GM23248 (cell line): ENCODE results near the gene CFAP97D2. TPM values are rescaled to one million over a fixed set of nuclear protein-coding genes. Genes with fewer than 3 reads are reported as not detected.
A peak's percentile ranks its signal among the peaks of the same experiment; 100 is the strongest.
"Not testable (repeated sequence)": the region's sequence is repeated elsewhere in the genome, so short reads cannot be mapped to it uniquely, and the experiment has no call there.

ENCODE experiments used
- DNase-seq: peaks from one replicate; pipeline ENCODE4 v3.0.0-alpha.2; 2015
- H2AFZ ChIP-seq: fragments of 200-600 bp; sonication (generic); 2 replicates; pipeline ENCODE4 v1.6.1; 2016; ENCODE audit warnings: antibody characterized with exemption
- H3F3A ChIP-seq: fragments of 200-600 bp; sonication (generic); 2 replicates; pipeline ENCODE4 v1.6.1; 2016; ENCODE audit warnings: mild to moderate bottlenecking, antibody characterized with exemption, mixed run types; ENCODE audit not compliant: insufficient read depth
- H3K27ac ChIP-seq: fragments of 200-600 bp; sonication (generic); 2 replicates; pipeline ENCODE4 v1.5.1; 2016; ENCODE audit warnings: mild to moderate bottlenecking
- H3K27me3 ChIP-seq: fragments of 200-600 bp; sonication (generic); replicated peaks from 2 replicates; pipeline ENCODE4 v1.6.1; 2016; ENCODE audit warnings: mild to moderate bottlenecking; ENCODE audit not compliant: insufficient read depth
- H3K36me3 ChIP-seq: fragments of 200-600 bp; sonication (generic); 2 replicates; pipeline ENCODE4 v1.6.1; 2016; ENCODE audit warnings: low read depth, mild to moderate bottlenecking
- H3K4me1 ChIP-seq: fragments of 200-600 bp; sonication (generic); 2 replicates; pipeline ENCODE4 v1.6.1; 2016; ENCODE audit warnings: mild to moderate bottlenecking; ENCODE audit not compliant: insufficient read depth
- H3K4me2 ChIP-seq: fragments of 200-600 bp; sonication (generic); one replicate; pipeline ENCODE4 v1.6.1; 2016; ENCODE audit warnings: mild to moderate bottlenecking; ENCODE audit not compliant: unreplicated experiment
- H3K4me3 ChIP-seq: fragments of 200-600 bp; sonication (generic); 2 replicates; pipeline ENCODE4 v1.5.1; 2016; ENCODE audit warnings: mild to moderate bottlenecking
- H3K79me2 ChIP-seq: fragments of 200-600 bp; sonication (generic); 2 replicates; pipeline ENCODE4 v1.6.1; 2016; ENCODE audit warnings: mild to moderate bottlenecking; ENCODE audit not compliant: insufficient read depth
- H3K9ac ChIP-seq: fragments of 200-600 bp; sonication (generic); 2 replicates; pipeline ENCODE4 v1.6.1; 2016; ENCODE audit warnings: mild to moderate bottlenecking
- H3K9me2 ChIP-seq: fragments of 200-600 bp; sonication (generic); 2 replicates; pipeline ENCODE4 v1.6.1; 2016; ENCODE audit warnings: mixed run types, mild to moderate bottlenecking, moderate library complexity; ENCODE audit not compliant: insufficient read depth
- H3K9me3 ChIP-seq: fragments of 200-600 bp; sonication (generic); one replicate; pipeline ENCODE4 v1.6.1; 2017; ENCODE audit warnings: low read depth
- H4K20me1 ChIP-seq: fragments of 200-600 bp; sonication (generic); 2 replicates; pipeline ENCODE4 v1.6.0; 2016; ENCODE audit not compliant: insufficient read depth
- EZH2 ChIP-seq: fragments of 200-600 bp; sonication (generic); IDR thresholded peaks from 2 replicates; pipeline ENCODE4 v1.6.1; 2018; ENCODE audit warnings: antibody characterized with exemption, mild to moderate bottlenecking; ENCODE audit not compliant: insufficient read depth, poor library complexity, severe bottlenecking
- EZH2phosphoT487 ChIP-seq: fragments of 200-600 bp; sonication (generic); IDR thresholded peaks from 2 replicates; pipeline ENCODE4 v1.6.1; 2018; ENCODE audit warnings: antibody characterized with exemption, moderate library complexity, mild to moderate bottlenecking, low read depth; ENCODE audit not compliant: insufficient read depth
- WGBS, 2 experiments: methylation state at CpG; one replicate each; pipeline ENCODE4 v1.1.6; 2015 to 2017; ENCODE audit warnings: low lambda C conversion rate in 2 of 2, low coverage in 1 of 2; ENCODE audit errors: missing lambda C conversion rate in 2 of 2; 5-methylcytosine and 5-hydroxymethylcytosine counted together
- in situ Hi-C: fragments of 300-500 bp; cut with MboI; formaldehyde crosslinking; loops from 2 replicates; pipeline ENCODE4 v1.15.0; 2020
- polyA plus RNA-seq: library from polyadenylated mRNA; unstranded; fragments of >200 nt; fragmentation: Nextera tagmentation; extraction: Ambion mirVana; gene quantifications from 2 replicates; pipeline ENCODE4 v1.2.1, GENCODE V29; 2016
- total RNA-seq: library from RNA; depleted of rRNA; stranded (reverse); fragments of >200 nt; shearing (Covaris generic); gene quantifications from 2 replicates; pipeline ENCODE4 v1.2.3, GENCODE V29; 2014

Gene CFAP97D2
- total and polyA plus RNA-seq, 2 experiments from 2014 or later, result not detected

- no peak overlapping the region for H3K27ac ChIP-seq
- H3K9me2 ChIP-seq, result no peaks in the 10 kb centered on the region
- in situ Hi-C loops, result no loop called here
- TF ChIP-seq EZH2phosphoT487, result no peak
- no peak for TF ChIP-seq EZH2
- 98% methylated on average over 6 of the region's 6 CpGs for WGBS, 2 experiments
- no peaks in the 10 kb centered on the region for H3K4me1 ChIP-seq
- no peaks in the 10 kb centered on the region for H3K27me3 ChIP-seq
- H3F3A ChIP-seq, result peaks cover 26% of the 10 kb centered on the region
- H3K9ac ChIP-seq, result no peak overlapping the region
- H3K4me2 ChIP-seq, result no peak overlapping the region
- peaks cover 97% of the 10 kb centered on the region for H3K36me3 ChIP-seq
- no peak for DNase-seq
- no peaks in the 10 kb centered on the region for H4K20me1 ChIP-seq
- no peaks in the 10 kb centered on the region for H3K9me3 ChIP-seq
- no peak overlapping the region for H2AFZ ChIP-seq
- peaks cover 69% of the 10 kb centered on the region for H3K79me2 ChIP-seq
- no peak overlapping the region for H3K4me3 ChIP-seq
These were observed 62.9 kb downstream of the CFAP97D2 start for GRCh38 chr13:114241918-114242317.

- H3K4me1 ChIP-seq, result peaks cover 15% of the 10 kb centered on the region
- H3K4me2 ChIP-seq, result no peak overlapping the region
- H3K36me3 ChIP-seq, result peaks cover 93% of the 10 kb centered on the region
- H3F3A ChIP-seq, result peaks cover 40% of the 10 kb centered on the region
- no peak overlapping the region for H3K4me3 ChIP-seq
- no peak overlapping the region for H3K9ac ChIP-seq
- H3K27me3 ChIP-seq, result no peaks in the 10 kb centered on the region
- no peaks in the 10 kb centered on the region for H4K20me1 ChIP-seq
- H2AFZ ChIP-seq, result no peak overlapping the region
- H3K79me2 ChIP-seq, result peaks cover 54% of the 10 kb centered on the region
- no peak overlapping the region for H3K27ac ChIP-seq
- no peaks in the 10 kb centered on the region for H3K9me2 ChIP-seq
- TF ChIP-seq EZH2 (no peak), EZH2phosphoT487 (no peak)
- in situ Hi-C loops, result no loop called here
- no peak for DNase-seq
- 87 to 89% methylated on average over 3 of the region's 3 CpGs for WGBS, 2 experiments
- H3K9me3 ChIP-seq, result no peaks in the 10 kb centered on the region
These were observed 64.9 kb downstream of the CFAP97D2 start for GRCh38 chr13:114243971-114244370.

- Histone ChIP-seq H3K79me2 (peaks cover 54% of the 10 kb centered on the region), H3K9me3 (no peaks in the 10 kb centered on the region), H4K20me1 (no peaks in the 10 kb centered on the region), H3F3A (peaks cover 40% of the 10 kb centered on the region), H3K4me1 (peaks cover 15% of the 10 kb centered on the region), H3K9ac (no peak overlapping the region), H3K27ac (no peak overlapping the region), H3K27me3 (no peaks in the 10 kb centered on the region), H3K4me2 (no peak overlapping the region), H3K36me3 (peaks cover 93% of the 10 kb centered on the region), H3K4me3 (no peak overlapping the region), H3K9me2 (no peaks in the 10 kb centered on the region), H2AFZ (no peak overlapping the region)
- TF ChIP-seq EZH2, result no peak
- no peak for TF ChIP-seq EZH2phosphoT487
- in situ Hi-C loops, result no loop called here
- no peak for DNase-seq
- WGBS, 2 experiments, result 95 to 97% methylated on average over 5 of the region's 5 CpGs
These were observed 65.6 kb downstream of the CFAP97D2 start for GRCh38 chr13:114244637-114245036.

GRCh38 chr13:114248011-114248410 is 69.0 kb downstream of the CFAP97D2 start:
- Histone ChIP-seq H3K36me3 (peaks cover 76% of the 10 kb centered on the region), H3K9ac (peak overlapping the region; percentile 44; the same call in 1 of the 2 replicates), H4K20me1 (no peaks in the 10 kb centered on the region), H3K79me2 (peaks cover 39% of the 10 kb centered on the region), H3K4me3 (no peak overlapping the region), H3F3A (peaks cover 40% of the 10 kb centered on the region), H3K9me2 (no peaks in the 10 kb centered on the region), H3K27me3 (no peaks in the 10 kb centered on the region), H3K9me3 (no peaks in the 10 kb centered on the region), H2AFZ (no peak overlapping the region), H3K4me1 (peaks cover 15% of the 10 kb centered on the region), H3K4me2 (peak overlapping the region; percentile 8), H3K27ac (peak overlapping the region; percentile 78)
- peak; percentile 60 for DNase-seq
- in situ Hi-C loops, result no loop called here
- TF ChIP-seq EZH2phosphoT487, result no peak
- TF ChIP-seq EZH2, result no peak
- 39 to 49% methylated on average over 3 of the region's 3 CpGs for WGBS, 2 experiments

- no peak for TF ChIP-seq EZH2phosphoT487
- no peak for TF ChIP-seq EZH2
- Histone ChIP-seq H3K27ac (peak overlapping the region; percentile 78; the same call in 1 of the 2 replicates), H3K4me2 (no peak overlapping the region), H3K27me3 (no peaks in the 10 kb centered on the region), H4K20me1 (no peaks in the 10 kb centered on the region), H3K79me2 (peaks cover 41% of the 10 kb centered on the region), H3K9me2 (no peaks in the 10 kb centered on the region), H3F3A (peaks cover 29% of the 10 kb centered on the region), H3K4me3 (no peak overlapping the region), H3K9me3 (no peaks in the 10 kb centered on the region), H2AFZ (no peak overlapping the region), H3K9ac (no peak overlapping the region), H3K36me3 (peaks cover 66% of the 10 kb centered on the region), H3K4me1 (peaks cover 15% of the 10 kb centered on the region)
- DNase-seq, result no peak
- in situ Hi-C loops, result no loop called here
- WGBS, 2 experiments, result 97 to 98% methylated on average over 7 of the region's 7 CpGs
These were observed 70.0 kb downstream of the CFAP97D2 start for GRCh38 chr13:114249077-114249476.

- Histone ChIP-seq H3K36me3 (peaks cover 62% of the 10 kb centered on the region), H3K79me2 (peaks cover 48% of the 10 kb centered on the region), H3K4me1 (peaks cover 15% of the 10 kb centered on the region), H3F3A (peaks cover 15% of the 10 kb centered on the region)
- H3K27ac ChIP-seq, H4K20me1 ChIP-seq, H3K27me3 ChIP-seq, H3K9ac ChIP-seq, H3K9me2 ChIP-seq, H3K4me2 ChIP-seq, H2AFZ ChIP-seq, in situ Hi-C loops, DNase-seq, H3K4me3 ChIP-seq, H3K9me3 ChIP-seq: not testable (repeated sequence)
- 50 to 79% methylated on average over 1 of the region's 1 CpG for WGBS, 2 experiments
These were observed 72.8 kb downstream of the CFAP97D2 start for GRCh38 chr13:114251639-114252440.
